NCI-H1092 (cell line): Measurements from ENCODE around the gene ATG10.

Experiments
- DNase-seq: peaks from one replicate; lab custom pipeline; 2025; lab: John Stamatoyannopoulos, UW

ATG10 gene

DNA sequence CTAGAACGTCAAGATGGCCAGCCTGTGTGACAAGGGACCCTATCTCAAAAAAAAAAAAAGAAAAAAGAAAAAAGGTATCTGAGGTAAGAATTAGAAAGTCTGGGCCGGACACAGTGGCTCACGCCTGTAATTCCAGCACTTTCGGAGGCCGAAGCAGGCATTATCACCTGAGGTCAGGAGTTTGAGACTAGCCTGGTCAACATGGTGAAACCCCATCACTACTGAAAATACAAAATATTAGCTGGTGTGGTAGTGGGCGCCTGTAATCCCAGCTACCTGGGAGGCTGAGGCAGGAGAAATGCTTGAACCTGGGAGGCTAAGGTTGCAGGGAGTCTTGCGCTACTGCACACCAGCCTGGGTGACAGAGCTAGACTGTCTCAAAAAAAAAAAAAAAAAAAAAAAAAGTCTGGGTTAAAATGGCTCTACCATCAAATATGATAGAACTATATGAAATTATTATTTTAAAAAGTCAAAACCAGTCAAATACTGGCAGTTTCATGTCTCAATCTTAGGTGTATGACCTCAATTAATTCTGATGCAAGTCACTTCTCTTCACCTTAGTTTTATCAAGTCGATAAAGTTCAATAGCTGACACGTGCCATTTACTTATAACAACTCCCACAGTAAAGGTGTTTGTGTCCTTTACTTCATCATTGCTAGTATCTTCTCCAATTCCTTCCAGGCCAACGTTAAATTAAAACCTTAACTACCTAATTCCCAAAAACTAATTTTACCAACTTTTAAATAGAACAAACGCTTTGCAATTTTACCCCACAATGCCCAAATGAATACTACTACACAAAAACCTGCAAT, 305.2 kb downstream of the ATG10 start:
- no peak for DNase-seq

DNA sequence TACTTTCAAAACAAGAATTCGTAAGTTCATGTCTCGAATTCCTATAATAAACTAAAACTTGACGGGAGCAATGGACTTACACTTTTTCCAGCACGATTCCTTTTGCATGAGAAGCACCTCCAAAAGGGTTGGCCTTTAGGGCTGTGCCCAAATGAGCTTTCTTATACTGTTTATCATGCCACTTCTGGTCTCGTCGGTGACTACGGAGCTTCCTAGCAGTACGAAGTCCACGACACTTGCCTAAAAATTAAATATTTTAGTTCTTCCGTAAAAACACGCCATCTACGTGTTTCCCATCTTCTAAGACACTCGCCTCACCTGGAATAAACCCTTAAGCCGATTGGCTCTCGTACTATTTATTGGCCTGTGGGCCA, 305.8 kb downstream of the ATG10 start:
- DNase-seq: no peak

DNA sequence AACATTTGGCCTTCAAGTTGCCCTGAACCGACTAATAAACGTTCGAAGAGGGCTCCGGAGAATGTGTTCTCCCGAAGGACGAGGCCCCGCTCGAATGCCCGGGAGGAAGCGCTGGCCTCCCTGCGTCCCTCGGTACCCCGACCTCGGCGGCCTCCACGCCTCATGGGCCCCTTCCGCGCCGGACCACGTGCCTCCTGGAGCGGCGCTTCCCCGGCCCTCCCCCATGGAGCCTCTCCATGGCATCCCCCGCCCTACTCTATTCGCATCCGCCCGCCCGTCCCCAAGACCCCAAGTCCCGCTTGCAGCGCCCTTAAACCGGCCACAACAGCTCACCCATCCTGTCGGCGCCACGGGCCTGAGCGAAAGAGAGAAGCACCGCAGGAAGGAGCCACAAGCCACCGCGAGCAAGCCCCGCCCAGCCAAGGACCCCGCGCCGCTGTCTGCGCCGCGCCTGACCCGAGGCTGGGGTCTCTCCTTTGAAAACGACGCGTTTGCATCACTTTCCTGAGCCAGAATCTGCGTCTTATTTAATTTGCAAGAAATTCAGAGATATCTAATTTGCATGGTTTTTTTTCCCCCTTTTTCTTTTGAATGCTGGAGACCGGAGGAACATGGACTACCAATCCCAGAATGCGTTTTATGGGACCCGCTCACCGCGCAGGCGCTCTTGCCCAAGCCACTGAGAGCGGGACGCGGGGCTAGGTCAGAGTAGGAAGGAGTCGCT, 306.3 kb downstream of the ATG10 start, which contains the start of gene RPS23:
Gene RPS23 (minus strand): TSS at position 368 of the 724 bp plus-strand sequence. CDS start 31 bp downstream, at position 337.
- peak; percentile 76 for DNase-seq

DNA sequence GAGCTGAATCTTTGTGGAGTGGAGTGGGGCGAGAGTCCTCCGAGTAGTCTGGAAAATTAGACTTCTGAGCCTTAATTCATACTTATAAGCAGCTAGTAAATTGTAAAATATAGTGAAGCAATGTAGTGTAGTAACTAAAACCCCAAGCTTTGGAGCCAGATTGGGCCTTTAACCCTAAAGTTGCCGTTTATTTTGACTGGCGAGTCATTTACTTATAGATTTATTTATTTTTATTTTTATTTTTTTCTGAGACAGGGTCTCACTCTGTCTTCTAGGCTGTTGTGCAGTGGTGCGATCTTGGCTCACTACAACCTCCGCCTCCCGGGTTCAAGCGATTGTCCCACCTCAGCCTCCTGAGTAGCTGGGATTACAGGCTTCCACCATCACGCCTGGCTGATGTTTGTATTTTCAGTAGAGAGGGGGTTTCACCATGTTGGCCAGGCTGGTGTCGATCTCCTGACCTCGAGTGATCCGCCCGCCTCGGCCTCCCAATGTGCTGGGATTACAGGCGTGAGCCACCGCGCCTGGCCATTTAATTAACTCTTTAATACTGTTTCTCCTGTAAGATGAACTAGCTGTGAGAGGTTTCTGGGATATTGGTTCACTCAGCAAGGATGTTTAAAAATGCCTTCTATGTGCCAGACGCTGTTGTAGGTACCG, 307.0 kb downstream of the ATG10 start:
- no peak for DNase-seq

DNA sequence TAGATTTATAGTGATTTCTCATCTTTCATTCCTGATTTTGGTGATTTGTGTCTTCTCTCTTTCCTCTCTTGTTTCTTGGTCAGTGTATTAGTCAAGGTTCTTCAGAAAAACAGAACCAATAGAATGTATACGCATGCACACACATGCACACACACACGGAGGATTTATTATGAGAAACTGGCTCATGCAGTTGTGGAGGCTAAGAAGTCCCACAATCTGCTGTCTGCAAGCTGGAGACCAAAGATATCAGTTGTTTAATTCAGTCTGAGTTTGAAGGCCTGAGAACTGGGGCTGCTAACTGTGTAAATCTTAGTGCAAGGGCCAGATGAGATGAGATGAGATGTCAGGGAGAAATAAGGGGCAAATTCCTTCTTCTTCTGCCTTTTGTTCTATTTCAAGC, 312.1 kb downstream of the ATG10 start:
- DNase-seq: no peak

DNA sequence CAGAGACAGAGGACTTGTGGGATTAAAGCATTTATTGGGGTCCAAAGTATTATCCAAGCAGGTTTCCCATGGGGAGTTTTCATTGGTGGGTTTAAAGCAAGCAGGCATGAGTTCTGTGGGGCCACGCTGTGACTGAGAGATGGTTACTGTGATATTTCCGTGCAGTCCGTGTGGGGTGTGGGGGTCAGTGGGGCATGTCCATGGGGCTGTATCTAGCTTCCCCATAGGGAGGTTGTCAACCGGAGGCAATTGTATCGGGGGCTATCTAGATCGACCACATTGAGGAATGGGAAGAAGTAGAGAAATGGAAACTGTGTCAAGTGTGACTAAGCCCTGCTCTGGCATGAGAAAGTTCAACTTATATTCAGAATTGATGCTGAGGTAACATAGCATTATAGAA, 313.4 kb downstream of the ATG10 start:
- no peak for DNase-seq

DNA sequence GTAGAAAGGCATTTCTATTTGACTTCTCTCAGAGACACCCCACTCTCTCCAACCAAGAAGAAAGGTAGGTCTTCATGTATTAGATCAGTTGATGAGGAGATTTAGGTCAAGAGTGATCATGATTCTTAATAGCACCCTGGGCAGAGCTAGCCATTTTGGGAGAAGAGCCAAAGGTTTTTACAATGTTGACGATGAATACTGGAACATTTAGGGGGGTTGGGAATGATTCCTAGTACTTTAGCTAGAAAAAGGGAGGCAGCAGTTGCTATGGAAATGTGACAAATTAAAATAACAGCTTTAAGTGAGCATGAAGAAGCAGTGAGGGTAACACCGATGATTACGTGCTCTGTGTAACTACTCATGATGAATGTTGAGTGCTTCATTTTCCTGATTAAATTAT, 315.8 kb downstream of the ATG10 start:
- DNase-seq: no peak

DNA sequence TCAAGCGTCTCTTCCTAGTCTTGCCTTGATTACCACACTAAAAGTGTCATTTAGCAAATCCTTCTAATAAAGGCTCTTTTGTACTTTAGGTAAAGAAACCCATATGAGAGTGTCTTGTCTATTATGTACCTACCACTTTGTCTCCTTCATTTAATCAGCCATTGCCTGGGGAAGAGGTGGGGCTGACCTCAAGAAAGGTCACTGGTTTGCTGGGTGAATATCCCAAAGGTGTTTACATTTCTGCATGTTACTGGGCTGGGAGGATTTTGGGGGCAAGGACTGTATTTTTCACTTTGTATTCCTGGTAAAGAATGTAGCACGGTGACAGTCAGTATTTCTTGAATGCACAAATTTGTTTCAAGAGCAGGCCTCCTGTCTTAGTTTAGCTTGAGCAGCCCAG, 318.2 kb downstream of the ATG10 start:
- DNase-seq: no peak

DNA sequence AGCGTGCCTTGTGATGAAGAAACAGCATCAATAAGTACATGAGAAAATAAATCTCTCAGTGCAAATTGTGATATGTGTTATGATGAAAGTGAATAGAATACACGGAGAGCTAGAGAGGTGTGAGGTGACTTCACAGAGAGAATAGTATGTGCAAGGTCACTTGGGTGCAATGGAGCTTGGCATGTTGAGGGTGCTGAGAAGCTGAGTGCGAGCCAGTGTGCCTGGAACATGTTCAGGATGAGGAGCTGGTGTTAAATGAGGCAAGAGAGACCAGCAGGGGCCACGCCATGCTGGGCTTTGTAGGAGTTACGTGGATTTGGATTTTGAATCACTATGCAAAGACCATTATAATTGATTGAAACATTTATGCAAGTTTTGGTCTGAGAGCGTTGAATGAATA, 319.1 kb downstream of the ATG10 start:
- DNase-seq: no peak

DNA sequence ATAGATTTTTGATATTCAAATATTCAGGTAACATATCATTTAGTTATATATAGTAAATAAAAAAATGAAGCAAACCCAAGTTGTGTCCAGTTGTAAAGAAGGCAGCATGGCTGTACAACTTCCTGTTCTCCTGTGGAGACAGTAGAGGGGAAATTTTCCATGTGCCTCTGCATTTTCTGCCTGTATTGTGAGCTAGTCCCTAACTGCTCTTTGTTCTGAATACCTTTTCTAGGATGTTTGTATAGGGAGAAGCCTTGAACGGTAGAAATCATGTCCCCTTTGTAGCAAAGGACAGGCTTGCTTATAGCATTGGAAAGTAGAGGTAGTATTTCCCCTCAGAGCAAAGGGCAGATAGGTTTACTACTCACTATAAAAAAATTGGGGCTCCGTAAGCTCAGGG, 319.6 kb downstream of the ATG10 start:
- no peak for DNase-seq

DNA sequence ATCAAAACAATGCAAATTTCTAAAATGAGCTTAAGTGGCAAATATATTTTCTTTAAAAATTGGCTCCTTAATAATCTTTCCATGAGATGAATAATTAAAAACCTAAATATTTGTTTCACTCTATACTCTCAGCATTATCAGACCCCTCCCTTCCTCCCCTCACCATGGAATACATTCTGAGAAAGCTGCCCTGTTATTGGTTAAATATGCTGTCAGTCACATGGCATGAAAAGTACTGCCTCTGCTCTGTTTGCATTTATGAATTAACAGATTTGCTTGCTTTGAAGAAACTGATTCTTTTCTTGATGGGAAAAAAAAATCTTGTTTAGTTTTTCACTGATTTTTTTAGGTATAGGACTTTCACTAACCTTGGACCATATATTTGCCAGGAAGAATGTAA, 323.3 kb downstream of the ATG10 start:
- DNase-seq: no peak

DNA sequence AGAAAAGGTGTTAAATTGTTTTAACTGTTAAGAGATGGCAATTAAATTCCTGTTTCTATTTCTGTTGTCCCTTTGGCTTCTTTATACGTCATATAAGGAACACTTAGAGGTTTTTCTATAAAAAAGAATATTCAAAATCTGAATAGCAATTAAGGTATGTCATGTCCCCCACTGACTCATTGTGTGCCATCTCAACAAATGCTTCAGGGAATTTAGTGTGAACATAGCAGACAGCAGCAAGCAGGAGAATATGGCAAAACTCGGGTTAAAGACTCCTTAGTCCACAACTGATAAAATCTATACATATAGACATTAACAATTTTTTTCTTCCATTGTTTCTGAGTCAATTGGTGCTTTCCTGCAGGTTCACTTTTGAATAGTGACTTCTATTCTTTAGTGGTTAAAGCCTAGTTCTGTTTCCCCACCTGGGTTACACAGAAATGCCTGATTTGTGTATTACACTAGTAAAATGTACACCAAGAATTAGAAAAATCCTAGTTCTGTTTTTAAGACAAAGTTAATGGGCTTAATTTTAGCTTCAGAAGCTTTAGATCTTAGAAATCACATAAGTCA, 324.2 kb downstream of the ATG10 start:
- DNase-seq: no peak

DNA sequence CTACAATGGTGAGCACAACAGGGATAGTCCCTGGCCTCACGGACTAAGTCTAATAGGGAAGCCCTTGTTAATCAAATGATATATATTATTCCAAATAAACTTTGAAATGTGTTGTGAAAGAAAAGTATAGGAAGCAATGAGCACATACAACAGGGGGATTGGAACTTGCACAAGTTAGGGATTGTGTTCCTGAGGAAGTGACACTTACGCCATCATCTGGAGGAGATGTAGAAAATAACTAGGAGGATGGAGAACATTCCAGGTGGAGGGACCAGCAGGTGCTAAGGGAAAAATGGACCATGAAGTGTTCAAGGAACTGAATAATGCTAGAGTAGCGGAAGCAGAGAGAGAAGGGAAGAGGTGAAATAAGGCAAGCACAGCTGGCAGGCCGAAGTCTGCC, 325.1 kb downstream of the ATG10 start:
- no peak for DNase-seq

DNA sequence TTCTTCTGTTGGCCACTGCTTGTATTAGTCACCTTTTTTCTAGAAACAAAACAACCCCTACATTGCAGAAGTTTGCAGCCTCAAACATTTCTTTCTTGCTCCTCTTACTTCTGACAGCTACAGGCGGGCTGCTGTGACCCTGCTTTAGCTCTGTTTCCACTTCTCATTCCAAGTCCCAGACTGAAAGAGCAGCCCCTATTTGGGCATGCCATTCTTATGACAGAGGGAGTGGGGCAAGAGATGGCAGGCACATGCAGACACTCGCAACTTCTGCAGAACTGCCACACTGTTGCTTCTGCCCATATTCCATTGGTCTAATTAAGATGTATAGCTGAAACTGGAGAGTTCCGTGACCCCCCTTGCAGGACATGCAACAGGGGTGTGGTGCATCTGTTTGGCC, 325.9 kb downstream of the ATG10 start:
- no peak for DNase-seq

DNA sequence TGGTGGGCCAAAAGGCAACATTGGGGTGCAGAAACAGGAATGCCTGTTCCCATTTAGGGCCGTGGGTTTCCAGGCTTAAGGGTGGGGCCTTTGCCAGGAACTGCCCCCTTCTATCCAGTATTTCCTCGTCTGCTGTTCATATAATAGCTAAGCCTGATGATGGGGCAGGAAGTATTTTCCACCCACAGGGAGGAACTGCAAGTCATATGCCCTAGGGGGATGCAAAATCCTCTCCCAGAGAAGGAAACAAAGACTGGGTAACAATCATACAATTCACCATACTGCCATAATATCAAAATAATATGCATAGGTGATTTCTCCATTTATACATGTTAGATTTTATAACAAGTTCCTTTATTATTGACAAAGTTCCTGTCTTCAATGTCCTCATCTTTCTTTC, 326.8 kb downstream of the ATG10 start:
- DNase-seq: no peak

DNA sequence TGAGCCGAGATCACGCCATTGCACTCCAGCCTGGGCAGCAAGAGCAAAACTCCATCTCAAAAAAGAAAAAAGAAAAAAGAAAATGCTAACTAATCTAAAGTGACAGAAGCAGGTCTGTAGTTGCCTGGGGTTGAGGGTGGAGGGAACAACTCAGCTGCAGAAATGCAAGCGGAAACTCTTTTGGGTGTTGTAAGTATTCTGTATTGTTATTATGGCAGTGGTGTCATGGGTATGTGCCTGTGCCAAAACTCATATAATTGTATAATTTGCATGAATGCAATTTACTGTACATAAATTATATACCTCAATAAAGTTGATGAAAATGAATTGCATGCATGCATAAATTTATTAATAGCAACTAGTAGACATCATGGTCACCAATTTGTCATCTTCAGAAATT, 329.4 kb downstream of the ATG10 start:
- DNase-seq: no peak
